ENCODE measurements around the gene PLPP3.
A peak's percentile ranks its signal among the peaks of the same experiment; 100 is the strongest.

Gene PLPP3

DNA sequence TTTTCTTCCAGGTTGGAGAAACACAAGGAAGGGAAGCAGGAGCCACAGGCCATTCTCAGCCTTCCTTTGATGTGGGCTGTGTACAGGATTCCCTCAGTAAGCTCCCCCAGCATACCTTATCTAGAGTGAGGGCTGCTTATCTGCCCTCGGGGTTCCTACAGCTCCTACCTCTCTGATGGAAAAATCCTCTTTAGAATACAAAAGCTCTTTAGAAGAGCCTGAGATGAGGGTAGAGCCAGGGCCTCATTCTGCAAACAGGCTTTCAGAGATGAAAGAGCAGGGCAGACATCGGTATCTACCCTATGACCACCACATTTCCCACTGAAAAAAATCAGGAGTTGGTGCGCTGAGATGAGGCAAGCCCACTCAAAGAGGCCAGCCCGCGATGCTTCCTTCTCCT lies 85.1 kb downstream of the PLPP3 start:
- DNase-seq: no peak

DNA sequence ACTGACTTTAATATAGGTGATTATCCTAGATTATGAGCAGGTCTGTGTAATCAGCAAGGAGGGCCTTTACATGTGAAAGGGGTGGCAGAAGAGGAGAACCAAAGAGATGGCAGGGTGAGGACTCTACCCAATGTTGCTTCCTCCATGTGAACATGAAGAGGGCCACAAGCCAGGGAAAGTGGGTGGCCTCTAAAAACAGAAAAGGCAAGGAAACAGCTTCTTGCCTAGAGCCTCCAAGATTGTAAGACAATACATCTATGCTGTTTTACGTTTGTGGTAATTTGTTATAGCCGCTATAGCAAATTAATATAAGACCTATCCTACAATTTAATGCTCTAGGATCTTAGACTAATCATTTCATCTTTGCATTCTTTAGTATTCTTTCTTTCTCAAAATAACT lies 85.5 kb downstream of the PLPP3 start:
- no peak for DNase-seq

- DNase-seq: no peak
Measured at GRCh38 chr1:56491441-56491840, 87.9 kb downstream of the PLPP3 start.

GRCh38 chr1:56490619-56491018 lies 88.7 kb downstream of the PLPP3 start:
- no peak for DNase-seq

- DNase-seq: no peak
Measured at GRCh38 chr1:56489695-56490094, 89.7 kb downstream of the PLPP3 start.

DNA sequence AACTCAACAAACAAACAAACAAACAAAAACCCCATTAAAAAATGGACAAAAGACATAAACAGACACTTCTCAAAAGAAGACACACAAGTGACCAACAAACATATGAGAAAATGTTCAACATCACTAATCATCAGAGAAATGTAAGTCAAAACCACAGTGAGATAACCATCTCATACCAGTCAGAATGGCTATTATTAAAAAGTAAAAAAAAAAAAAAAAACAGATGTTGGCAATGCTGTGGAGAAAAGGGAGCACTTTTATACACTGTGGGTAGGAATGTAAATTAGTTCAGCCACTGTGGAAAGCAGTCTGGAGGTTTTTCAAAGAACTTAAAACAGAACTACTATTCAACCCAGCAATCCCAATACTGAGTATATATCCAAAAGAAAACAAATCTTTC lies 94.7 kb downstream of the PLPP3 start:
- DNase-seq: no peak

DNA sequence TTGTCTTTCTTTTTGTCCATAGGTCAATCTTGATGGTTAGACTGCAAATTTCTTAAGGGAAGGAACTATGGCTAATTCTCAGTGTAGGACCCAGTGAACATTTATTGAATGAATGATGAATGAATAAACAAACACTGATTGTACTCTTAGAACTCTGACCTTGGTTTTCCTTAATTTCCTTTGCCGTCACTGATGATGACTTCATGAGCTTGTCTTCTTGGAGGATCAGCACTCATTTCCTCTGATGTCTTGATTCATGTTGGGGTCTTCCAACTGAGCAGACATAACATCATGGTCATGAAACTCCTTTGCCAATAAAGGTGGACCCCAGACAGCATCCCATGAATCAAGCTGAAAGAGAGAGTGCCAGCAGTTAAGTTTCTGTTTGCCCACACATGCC lies 96.3 kb downstream of the PLPP3 start:
- no peak for DNase-seq

DNA sequence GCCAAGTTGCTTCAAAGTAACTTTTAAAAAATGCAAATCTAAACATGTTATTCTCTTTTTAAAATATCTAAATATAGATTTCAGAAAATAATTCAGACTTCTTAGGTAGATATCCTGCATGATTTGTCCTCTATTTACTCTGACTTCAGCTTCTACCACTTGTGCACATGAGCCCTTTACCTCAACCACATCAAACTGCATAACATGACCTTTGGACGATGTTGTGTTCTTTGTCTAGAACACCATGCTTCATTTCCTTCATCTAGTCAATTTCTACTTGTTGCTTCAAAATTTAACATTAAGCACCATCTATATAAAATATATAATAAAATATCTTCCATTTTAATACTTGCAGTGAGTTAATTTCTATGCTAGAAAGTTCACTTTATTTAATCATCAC lies 96.9 kb downstream of the PLPP3 start:
- DNase-seq: no peak

- DNase-seq: no peak
Measured at GRCh38 chr1:56481140-56481694, 98.1 kb downstream of the PLPP3 start.

GRCh38 chr1:56478734-56479133 lies 100.6 kb downstream of the PLPP3 start:
- no peak for DNase-seq

DNA sequence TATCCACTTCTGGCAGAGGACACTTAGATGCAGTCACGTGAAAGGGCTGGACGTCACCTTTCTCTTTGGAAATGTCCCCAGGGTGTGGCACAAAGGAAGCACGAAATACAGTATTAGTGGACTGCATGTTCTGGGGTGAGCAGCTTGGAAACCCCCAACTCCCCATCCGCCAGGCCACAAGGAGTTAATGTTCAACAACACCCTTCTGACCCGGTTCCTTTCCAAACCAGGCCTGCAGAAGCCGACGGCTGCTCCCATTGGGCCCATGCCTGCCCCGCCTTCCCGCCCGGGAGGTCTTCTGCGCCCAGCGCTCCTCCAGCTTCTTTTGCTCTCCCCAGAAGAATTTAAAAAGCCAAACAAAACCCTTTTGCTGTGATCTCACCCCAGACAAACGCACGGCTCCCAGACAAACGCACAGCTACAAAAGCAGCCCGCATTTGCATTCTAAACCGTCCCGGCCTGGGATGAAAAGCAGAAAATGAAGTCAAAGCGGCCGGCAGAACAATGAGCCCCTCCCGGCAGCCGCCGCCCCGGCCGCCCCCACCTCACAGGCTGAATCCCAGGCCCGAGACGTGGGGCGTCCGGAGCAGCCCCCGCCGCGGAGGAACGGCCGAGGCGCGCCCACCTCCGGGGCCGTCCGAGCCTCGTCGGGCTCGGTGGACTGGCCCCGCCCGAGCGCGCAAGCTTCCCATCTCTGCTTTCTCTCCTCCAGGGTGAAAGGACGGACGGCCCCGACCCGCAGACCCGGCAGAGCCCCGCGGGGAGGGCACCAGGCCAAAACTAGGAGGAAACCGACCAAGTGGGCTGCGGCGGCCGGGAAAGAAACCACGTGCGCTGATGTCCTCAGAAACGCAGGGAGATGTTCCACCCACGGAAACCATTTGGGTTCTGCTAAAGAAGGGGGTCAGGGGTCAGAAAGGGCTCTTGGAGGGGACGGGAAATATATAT lies 101.9 kb downstream of the PLPP3 start:
- no peak for DNase-seq

DNA sequence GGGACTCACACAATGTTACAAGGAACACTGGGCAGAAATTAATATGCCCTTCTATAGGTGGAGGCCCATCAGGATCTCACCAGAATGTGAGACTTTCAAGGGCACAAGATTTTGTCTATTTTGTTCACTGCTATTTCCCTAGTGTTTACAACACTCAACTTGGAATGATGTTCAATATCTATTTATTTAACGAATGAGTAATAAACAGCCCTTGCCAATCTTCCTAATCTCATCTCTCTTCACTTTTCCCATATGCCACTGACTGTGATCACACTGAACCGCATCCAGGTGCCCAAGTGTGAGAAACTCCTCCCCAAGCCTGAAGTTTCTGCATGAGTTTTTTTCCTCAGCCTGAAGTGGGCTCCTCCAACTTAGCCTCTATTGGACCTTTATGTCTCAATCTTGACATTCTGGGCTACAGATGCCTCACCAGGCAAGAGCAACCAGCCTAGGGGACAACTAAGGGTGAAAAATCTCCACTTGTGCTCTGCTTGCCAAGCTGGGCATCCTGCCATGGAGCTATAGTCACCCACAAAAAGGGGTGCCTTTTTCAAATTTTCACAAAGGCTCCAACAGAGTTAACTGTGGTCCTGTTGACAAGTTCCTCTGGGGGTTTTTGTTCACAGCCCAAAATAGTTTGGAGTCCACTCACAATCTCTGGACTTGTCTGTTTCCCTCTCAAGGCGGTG lies 105.6 kb downstream of the PLPP3 start:
- DNase-seq: no peak

- DNase-seq: peak; percentile 13 to 56
Measured at GRCh38 chr1:56472860-56473259, 106.5 kb downstream of the PLPP3 start.

DNA sequence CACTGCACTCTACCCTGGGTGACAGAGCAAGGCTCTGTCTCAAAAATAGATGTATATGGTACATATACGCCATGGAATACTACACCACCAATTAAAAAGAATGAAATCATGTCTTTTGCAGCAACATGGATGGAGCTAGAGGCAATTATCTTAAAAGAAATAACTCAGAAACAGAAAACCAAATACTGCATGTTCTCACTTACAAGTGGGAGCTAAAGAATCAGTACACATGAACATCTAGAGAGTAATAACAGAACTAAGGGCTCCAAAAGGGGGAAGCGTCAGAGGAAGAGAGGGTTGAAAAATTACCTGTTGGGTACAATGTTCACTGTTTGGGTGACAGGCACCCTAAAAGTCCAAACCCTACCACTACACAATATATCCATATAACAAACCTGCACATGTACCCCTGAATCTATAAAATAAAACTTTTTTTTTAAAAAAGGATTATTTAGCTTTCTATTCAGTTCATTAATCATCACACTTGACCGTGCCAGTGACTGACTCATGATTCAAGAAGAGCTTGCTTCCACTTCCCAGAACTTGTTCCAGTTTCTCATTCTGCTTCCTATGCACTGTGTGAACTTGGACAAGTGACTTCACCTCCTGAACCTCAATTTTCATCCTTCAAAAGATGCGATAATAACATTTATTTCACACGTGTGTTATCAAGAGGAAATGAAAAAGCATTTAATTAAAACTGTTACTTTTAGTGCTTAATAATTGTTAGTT lies 109.6 kb downstream of the PLPP3 start:
- DNase-seq: no peak

DNA sequence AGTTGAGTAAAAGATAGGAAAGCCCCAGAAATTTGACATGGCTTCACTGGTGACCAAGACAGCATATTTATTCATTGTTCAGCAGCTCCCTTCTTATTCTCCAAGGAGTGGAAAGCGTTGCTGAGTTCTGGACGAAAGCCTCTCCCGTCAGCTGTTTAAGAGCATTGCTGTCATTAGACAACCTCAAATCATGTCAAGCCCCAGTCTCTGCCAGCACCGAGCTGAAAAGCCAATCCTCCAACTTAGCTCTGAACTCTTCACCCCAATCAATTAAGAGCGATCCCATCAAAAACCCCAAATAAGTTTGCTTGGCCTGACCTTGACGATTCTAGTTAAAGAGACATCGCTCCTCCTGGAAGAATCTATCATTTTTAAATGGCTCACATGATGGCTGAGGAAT lies 110.8 kb downstream of the PLPP3 start:
- DNase-seq: no peak

DNA sequence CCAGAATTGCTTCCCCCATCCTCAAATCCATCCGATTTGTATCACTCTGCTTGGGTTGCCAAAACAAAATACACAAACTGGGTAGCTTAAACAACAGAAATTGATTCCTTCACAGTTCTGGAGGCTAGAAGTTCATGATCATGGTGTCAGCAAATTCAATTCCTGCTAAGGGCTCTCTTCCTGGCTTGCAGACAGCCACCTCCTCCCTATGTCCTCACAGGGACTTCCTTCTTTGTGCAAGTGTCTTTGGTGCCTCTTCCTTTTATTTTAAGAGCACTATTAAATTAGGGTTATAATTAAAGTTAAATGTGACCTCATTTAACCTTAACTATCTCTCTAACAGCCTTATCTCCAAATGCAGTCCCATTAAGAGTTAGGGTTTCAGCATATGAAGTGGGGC lies 112.8 kb downstream of the PLPP3 start:
- DNase-seq: no peak

DNA sequence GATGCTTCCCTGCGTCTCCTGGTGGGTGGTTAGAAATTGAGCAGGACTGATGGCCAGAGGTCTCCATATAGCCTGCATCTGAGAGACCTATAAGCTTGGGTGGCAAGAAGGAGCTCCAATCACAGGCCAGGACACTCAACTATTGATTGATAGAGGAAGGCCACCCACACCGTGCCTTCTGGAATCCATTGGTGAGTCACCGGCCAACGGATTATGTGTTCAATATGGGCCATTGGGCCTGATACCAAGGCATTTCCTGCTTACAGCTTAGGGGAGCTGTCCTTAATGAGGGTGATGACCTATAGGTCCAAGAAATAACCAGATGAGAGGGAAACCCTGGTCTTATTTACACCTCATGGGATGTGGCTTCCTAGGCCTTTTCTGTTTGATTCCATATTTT lies 115.1 kb downstream of the PLPP3 start:
- DNase-seq: no peak

DNA sequence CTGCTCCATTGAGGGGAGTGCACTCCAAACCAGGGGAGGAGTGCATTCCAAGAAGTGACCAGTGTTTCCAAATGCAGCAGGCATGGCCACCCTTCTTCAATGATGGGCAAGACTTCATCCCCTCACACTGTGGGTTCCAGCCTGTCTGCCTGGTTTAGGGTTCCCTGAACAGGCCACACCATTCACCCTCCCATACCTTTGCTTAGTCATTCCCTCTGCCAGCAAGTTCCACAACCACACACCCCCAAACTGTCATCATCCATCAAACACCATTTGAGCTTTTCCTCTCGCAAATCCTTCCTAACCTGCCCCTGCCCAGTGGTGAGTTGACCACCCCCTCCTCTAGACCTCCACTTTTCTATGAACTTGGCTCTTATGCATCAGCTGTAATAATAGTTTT lies 116.0 kb downstream of the PLPP3 start:
- DNase-seq: no peak

DNA sequence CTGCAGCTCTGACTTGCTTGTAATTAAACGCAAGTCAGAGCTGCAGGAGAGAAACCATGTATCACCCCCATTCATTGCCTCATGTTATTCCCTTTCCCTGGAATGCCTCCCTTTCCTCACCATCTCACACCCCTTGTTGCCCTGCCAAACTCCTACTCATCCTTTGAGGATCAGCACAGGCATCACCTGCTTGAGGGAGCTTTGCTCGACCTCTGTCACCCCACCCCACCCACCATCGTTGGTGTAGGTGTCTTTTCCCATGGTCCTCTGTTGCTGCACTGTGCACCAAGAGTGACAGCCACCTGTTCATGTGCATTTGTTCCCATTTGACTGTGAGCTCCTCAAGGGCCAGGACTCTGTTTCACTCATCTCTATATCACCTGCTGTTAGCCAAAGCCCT lies 117.2 kb downstream of the PLPP3 start:
- DNase-seq: no peak

GRCh38 chr1:56461158-56462127 lies 117.9 kb downstream of the PLPP3 start:
- no peak for DNase-seq

GRCh38 chr1:56459260-56459659 lies 120.1 kb downstream of the PLPP3 start:
- no peak for DNase-seq

- DNase-seq: no peak
Measured at GRCh38 chr1:56457756-56458375, 121.5 kb downstream of the PLPP3 start.
